HG03432 (cell line): ENCODE results near the gene MIB1.
A peak's percentile ranks its signal among the peaks of the same experiment; 100 is the strongest.
"Not testable (repeated sequence)": the region's sequence is repeated elsewhere in the genome, so short reads cannot be mapped to it uniquely, and the experiment has no call there.

Experiments
- ATAC-seq: cut with Tn5 transposase; IDR thresholded peaks from one replicate; pipeline ENCODE4 v1.9.1; 2021; ENCODE audit warnings: mild to moderate bottlenecking, moderate library complexity; ENCODE audit not compliant: unreplicated experiment

The MIB1 gene

DNA sequence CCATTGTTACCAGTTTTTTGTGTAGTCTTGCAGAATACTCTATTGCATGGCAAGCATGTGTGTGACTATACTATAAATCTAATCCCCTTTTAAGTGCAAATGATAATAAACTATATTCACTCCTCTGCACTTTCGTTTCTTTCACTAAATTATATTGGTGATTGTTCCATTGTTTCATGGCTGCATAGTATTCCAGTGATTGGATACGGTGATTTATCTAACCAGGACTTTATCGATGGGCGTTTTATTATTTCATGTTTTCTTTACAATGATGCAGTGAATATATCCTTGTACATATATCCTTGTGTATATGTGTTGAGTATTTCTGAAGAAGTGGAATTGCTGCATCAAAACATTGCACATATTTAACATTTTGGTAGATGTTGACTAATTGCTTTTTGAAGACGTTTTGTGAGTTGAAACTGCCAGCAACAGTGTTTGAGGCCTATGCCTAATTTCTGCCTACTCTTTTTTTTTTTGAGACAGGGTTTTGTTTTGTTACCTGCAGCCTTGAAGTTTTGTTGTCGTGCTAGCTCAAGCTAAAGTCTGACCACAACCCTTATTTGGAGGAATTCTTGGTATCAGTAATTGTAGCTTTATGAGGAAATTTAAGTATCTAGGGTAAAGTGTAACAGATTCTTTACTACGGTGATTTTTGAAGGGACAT is 2.7 kb downstream of the MIB1 start:
- ATAC-seq, result no peak

DNA sequence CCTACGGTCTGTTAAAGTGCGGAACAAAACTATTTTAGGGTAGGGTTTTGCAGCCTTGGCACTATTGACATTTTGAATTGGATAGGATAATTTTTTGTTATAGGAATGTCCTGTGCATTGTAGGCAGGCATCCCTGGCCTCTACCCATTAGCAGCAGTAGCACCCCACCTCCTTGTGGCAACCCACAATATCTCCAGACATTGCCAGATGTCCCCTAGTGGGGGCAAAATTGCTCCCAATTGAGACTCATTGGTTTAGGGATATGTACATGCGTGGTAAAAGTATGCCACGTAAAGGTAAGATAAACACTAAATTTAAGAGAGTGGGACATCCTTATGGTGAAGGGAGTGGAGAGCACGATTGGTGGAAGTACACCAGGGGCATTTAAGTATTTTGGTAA is 4.6 kb downstream of the MIB1 start:
- no peak for ATAC-seq

DNA sequence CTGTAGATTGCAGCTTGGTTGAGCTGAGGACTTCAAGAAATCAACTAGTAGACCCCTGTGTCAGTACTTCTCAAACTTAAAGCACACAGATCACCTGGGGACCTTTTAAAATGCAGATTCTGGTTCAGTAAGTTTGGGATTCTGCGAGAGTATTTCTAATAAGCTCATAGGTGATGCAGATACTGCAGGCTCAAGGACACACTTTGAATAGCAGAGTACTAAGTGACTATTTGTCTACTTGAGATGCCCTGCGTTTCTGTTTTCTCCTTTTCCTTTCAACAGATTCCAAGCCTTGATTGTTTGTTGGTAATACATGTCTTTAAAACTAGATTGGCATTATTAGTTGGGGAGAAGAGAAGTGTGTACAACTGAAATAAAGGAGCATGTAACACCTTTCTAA is 6.7 kb downstream of the MIB1 start:
- ATAC-seq, result no peak

GRCh38 chr18:21747764-21748693 is 7.4 kb downstream of the MIB1 start:
- peak; percentile 41 for ATAC-seq

DNA sequence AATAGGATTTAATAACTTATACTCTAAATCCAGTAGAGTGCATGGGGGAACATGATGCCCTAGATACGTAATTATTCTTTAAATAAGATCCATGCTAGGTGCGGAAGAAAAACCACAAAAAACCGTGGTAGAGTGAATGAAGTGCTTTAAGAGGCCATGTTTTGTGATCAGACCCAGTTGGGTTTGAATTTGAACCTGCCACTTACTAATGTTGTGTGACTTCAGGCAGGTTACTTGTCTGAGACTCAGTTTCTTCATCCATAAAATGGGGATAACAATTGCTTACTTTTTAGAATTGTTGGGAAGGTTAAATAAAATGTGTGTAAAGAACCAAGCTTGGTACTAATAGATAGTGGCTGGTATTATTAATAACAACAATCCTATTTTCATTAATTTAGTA is 17.2 kb downstream of the MIB1 start:
- ATAC-seq, result no peak

DNA sequence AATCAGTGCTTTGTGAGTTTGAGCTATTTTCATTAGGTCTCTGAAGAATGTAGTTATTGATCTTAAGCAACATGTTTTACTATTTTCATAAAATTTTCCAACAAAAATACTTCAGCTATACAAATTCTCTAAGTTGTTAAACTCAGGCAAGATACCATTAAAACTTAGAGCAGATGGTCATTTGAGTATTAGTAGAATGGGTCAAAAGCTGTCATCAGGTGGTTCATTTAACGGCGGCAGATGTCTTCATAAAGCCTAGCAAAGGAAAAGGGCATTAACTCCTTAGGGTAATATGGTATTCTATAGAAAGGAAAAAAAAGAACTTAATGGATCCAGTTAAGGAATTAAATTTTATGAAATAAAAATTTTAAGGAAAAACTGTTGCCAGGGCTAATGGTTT is 19.2 kb downstream of the MIB1 start:
- no peak for ATAC-seq

GRCh38 chr18:21760321-21760720 is 19.7 kb downstream of the MIB1 start:
- ATAC-seq, result no peak

DNA sequence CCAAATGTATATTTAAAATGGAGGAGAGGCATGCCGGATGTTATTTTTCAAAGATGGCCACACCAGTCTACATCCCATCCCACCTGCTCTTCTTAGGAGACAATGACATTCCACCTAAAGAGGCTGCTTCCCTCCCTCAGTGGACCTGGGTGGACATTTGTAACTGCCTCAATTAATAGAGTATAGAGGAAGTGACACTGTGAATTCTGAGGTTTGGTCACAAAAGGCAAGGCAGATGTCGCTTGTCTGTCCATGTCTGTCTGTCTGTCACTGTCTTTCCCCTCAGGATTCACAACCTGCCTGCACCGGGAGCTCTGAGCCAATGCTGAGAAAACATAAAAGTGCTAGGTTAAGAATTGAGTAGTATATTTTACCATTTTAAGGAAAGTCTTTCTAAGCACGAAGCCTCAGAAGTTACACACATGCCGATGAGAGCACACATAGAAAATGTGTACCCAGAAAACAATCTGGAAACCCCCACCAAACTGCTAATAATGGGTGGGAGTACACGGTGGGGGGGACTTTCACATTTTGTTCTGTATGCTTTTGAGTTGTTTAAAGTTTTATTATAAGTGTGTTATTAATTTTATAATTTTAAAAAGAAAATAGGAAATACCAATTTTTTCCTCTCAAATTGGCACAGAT is 21.0 kb downstream of the MIB1 start:
- ATAC-seq, result peak; percentile 51

DNA sequence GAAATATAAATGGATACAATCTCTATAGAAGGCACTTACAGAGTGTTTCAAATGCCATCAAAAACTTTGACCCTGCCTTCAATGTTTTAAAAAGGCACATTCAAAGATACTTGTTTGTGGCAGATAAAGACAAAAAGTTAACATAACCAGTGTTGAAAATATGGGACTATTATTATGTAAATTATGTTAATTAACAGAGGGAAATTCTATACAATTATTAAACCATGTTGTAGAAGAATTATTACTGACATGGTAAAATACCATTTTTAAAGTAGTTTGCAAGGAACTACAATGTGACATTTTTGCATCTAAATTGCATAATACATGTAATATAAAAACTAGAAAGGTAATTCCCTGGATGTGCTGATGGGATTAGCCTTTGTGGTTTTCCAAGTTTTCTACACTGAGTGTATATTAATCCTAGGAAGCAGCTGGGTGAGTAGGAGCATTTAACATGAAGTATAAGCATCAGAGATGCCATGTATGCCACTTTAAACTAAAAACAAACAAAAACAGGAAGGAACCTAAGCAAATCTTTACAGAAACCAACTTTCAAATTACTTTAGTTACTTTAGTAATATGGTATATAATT is 21.7 kb downstream of the MIB1 start:
- ATAC-seq, result no peak

DNA sequence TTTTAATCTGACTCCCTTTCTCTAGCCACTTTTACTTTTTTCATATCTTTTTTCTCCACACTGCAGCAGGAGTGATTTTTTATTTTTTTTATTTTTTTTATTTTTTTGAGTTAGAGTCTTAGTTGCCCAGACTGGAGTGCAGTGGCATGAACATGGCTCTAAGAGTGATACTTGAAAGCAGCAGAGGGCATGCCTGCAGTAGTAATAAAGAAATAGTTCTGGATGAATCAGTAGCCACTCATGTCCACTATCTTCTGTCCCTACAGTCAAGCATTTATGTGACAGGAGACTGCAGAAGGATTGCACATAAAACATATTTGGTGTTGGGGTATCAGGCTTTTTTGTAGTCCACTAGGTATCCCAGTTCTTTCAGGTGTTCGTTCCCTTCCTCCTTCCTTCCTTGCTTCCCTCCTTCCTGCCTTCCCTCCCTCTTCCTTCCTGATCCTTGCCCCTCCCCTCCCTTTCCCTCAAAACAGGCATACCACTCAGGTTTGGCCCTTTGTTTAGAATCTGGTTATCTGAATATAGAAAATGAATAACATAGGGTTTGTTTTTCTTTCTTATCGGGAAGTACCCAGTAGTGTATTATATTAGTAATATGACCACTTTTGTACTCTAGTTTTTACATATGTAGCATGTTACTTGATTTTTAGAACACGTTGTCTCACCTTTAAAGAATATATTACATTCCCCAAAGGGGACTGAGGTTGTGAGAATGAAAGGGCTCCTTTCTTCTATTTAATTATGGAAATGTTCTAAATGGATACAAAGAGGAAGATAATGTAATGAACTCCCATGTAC is 23.5 kb downstream of the MIB1 start:
- no peak for ATAC-seq

- no peak for ATAC-seq
Measured at GRCh38 chr18:21769206-21769605, 28.6 kb downstream of the MIB1 start.

- ATAC-seq, result no peak
Measured at GRCh38 chr18:21774722-21775121, 34.1 kb downstream of the MIB1 start.

DNA sequence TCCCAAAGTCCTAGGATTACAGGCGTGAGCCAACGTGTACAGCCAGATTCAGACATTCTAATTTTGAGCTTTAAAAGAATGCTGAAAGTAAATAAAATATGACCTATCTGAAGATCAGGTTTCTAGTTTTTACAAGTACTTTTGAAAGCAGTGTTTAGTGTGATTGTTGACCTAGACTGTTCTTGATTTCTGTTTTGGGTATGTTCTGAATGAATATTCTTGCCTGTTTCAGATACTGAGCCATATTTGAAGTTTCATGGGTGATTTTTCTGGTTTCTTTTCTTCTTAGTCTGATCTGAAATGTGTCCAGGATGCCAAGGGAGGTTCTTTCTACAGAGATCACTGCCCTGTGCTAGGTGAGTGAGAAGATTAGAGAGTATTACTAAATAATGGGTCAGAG is 37.2 kb downstream of the MIB1 start:
- ATAC-seq, result peak; percentile 77

DNA sequence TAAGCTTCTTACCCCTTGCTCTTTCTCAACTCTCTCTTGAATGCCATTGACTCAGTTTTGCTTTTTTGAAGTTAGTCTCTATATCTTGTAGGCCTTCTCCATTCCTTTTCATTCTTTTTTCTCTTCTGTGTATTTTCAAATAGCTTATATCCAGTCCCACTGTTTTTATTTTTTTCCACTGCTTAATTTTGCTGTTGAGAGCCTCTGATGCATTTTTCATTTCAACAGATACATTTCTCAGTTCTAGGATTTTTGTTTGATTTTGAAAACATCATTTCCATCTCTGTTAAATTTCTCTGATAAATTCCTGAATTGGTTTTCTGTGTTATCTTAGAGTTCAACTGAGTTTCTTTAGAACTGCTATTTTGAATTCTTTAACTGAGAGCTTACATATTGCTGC is 45.9 kb downstream of the MIB1 start:
- no peak for ATAC-seq

GRCh38 chr18:21796089-21796488 is 55.5 kb downstream of the MIB1 start:
- ATAC-seq, result not testable (repeated sequence)

DNA sequence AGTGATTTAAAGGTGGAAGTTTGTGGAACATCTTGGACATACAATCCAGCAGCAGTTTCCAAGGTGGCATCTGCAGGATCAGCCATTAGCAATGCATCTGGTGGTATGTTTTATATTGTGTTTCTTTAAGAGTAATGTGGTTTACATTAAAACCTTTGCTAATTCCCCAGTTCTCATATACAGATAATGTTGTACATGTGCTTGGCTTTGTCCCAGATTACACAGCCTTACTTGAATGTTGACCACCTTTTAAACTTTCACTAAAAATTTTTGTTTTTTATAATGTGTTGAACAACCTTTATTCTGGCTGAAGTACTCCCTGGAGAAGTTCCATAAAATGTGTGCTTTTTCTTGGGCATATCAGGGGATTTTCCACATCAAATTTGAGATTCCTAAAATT is 57.5 kb downstream of the MIB1 start:
- no peak for ATAC-seq

DNA sequence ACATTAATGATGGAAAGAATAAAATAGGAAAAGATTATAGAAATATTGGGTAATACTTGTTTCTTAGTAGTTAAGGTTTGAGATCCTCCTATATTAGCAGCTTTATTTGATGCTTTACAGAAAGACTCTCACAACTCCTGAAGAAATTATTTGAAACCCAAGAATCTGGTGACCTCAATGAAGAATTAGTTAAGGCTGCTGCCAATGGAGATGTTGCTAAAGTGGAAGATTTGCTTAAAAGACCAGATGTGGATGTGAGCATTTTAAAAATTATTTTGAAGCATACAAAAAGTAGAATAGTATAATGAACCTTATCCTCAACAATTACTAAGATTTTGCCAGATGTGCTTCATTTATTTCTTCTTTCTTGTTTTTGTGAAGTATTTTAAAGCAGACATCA is 59.1 kb downstream of the MIB1 start:
- no peak for ATAC-seq

- ATAC-seq, result no peak
Measured at GRCh38 chr18:21803495-21803894, 62.9 kb downstream of the MIB1 start.

GRCh38 chr18:21805771-21806366 is 65.3 kb downstream of the MIB1 start:
- no peak for ATAC-seq

- ATAC-seq, result no peak
Measured at GRCh38 chr18:21808185-21808584, 67.6 kb downstream of the MIB1 start.
